H1 (cell line): ENCODE results near the gene MIOX. TPM values are rescaled to one million over a fixed set of nuclear protein-coding genes. Genes with fewer than 3 reads are reported as not detected.

Experiments
- SP1 ChIP-seq: IDR thresholded peaks from 2 replicates; pipeline ENCODE4 v1.6.1; 2011; ENCODE audit warnings: low read depth, low read length
- polyA plus RNA-seq, 7 experiments: library from polyadenylated mRNA; depleted of rRNA in 3 of 7; stranded (reverse) in 5 of 7; unstranded in 2 of 7; fragments of >200 nt in 5 of 7; fragments of 200-250 nt in 2 of 7; gene quantifications; 1 replicate in 5 of 7; 2 replicates in 1 of 7; 4 replicates in 1 of 7; pipeline versions ENCODE4 v1.2.1 to v1.2.3, GENCODE V29; 2011 to 2013; ENCODE audit warnings: missing spikeins in 2 of 7, mixed read lengths in 2 of 7
- total RNA-seq: library from RNA; stranded (reverse); fragmentation: NEBNext Ultra II Directional; extraction: Animal tissue kit (Norgen Biotek cat#: 25700); gene quantifications from 2 replicates; pipeline ENCODE4 v1.2.1, GENCODE V29; 2021

Gene MIOX
- total and polyA plus RNA-seq, 2 of the 8 experiments (the other 6 are each of a cell fraction or from before 2014, with no cell fraction given): 0.30 to 0.32 TPM

DNA sequence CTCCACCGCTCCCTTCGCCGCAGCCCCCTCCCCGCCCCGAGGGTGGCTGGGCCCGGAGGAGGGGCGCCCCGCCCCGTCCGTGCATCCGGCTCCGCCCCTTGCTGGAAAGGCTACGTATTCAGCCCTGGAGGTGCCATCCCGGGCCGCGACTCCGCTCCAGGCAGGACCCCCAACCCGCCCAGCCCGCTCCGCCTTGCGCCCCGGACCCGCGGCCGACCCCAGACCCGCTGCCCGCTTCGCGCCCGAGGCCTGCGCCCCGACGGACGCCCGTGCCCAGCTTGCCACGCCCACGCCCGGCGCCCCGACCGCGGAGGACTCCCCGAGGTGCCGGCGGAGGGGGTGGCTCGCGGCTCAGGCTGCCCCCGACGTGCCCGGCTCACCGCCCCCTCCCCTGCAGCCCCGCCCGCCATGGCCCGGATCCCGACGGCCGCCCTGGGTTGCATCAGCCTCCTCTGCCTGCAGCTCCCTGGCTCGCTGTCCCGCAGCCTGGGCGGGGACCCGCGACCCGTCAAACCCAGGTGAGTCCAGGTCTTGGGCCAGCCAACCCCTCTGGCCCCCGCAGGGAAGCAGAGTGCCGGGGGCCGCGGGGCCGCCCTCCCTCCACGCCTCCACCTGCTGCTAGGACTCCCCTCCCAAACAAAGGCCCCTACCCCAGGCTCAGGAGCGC, 5.1 kb upstream of the MIOX start, which contains the start of gene ADM2 (continued):
- no peak for TF ChIP-seq SP1
